PC-9 (cell line): ENCODE measurements around the gene ARMC2.

Experiments used
- EZH2 ChIP-seq: fragments of 200-600 bp; sonication (generic); IDR thresholded peaks from 2 replicates; pipeline ENCODE4 v1.8.0; 2017; ENCODE audit warnings: antibody characterized with exemption, low read depth
- TF ChIP-seq, protein P1 (sequence below): fragments of 200-600 bp; sonication (generic); conservative IDR thresholded peaks from 2 replicates; pipeline ENCODE4 v1.6.1; 2017; ENCODE audit warnings: mixed run types, antibody characterized with exemption, mild to moderate bottlenecking, moderate library complexity

DNA sequence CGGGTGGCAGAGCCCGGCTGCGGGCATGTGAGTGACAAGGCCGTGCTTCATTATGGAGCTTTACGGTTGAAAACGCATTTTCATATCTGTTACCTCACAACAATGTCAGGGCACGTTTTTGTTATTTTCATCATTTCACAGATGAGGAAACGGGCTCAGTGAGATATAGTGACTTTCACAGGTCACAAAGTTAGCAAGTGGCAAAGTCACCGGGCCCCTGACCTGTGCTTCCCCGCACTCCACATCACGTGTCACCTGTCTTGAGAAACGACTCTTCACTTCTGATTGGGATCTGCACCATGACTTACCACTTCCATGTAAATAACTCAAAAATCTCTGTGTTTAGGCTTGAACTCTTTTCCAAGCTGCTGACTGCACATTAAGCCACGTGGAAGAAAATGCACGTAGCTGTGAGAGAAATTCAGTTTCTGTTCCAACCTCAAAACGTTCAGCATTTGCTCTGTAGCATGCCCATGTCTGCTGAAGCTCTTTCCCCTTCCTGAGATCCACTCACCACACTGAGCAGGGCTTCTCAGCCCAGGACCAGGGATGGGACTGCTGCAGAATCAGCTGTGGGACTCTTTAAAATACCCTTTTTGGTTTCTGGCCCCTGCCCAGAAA lies 107.2 kb downstream of the ARMC2 start:
- no peak for TF ChIP-seq EZH2
- TF ChIP-seq, protein P1, sequence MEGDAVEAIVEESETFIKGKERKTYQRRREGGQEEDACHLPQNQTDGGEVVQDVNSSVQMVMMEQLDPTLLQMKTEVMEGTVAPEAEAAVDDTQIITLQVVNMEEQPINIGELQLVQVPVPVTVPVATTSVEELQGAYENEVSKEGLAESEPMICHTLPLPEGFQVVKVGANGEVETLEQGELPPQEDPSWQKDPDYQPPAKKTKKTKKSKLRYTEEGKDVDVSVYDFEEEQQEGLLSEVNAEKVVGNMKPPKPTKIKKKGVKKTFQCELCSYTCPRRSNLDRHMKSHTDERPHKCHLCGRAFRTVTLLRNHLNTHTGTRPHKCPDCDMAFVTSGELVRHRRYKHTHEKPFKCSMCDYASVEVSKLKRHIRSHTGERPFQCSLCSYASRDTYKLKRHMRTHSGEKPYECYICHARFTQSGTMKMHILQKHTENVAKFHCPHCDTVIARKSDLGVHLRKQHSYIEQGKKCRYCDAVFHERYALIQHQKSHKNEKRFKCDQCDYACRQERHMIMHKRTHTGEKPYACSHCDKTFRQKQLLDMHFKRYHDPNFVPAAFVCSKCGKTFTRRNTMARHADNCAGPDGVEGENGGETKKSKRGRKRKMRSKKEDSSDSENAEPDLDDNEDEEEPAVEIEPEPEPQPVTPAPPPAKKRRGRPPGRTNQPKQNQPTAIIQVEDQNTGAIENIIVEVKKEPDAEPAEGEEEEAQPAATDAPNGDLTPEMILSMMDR: no peak
